ENCODE measurements around the gene CRB3. TPM values are rescaled to one million over a fixed set of nuclear protein-coding genes. Genes with fewer than 3 reads are reported as not detected.

CRB3 gene
- total RNA-seq: 63.0 and 71.2 TPM in 2 replicates
- long read RNA-seq, partial matches to known transcripts: 0 of 5 reads
- long read RNA-seq, other reads (novel, unspliced or antisense): 0 of 5 reads

DNA sequence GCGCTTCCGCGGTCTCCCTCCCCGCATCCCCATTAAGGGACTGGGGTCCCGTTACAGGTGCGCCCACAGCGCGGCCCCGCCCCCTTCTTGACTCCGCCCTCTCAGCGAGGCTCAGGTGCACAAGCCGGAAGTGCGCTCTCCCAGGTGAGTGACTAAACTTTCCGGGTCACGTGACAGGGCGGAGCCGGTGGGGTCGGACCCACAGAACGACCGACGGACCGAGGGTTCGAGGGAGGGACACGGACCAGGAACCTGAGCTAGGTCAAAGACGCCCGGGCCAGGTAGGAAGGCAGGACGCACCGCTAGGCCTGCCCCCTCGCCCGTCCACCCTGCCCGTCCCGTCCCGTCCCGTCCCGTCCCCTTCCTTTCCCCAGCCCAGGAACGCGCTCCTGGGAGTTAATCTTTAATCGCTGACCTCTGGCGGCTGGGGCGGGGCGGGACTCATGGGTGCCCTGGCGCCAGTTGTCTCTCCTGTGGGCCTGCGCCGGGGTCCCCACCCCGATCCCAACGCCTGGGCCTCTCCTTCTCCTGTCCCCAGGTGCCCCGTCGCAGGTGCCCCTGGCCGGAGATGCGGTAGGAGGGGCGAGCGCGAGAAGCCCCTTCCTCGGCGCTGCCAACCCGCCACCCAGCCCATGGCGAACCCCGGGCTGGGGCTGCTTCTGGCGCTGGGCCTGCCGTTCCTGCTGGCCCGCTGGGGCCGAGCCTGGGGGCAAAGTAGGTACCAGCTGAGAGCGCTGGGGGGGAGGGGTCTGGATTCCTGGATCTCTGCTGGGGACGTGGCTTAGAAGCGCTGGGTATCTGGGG lies at the start of gene CRB3:
TSS of gene CRB3 (plus strand) at position 202 of the 804 bp plus-strand sequence. CDS start at position 633, 431 bp downstream.
- DNase-seq (ENCODE audit: low spot score, unreplicated experiment): peak; percentile 97
- no peaks in the 10 kb centered on the region for H3K27me3 Mint-ChIP-seq
- H3K4me3 Mint-ChIP-seq (ENCODE audit: low read depth): peak within 1 kb of the TSS; percentile 87
- H3K36me3 Mint-ChIP-seq (ENCODE audit: insufficient read depth): peaks cover 11% of the 10 kb centered on the region
- peaks cover 17% of the 10 kb centered on the region for H3K4me1 Mint-ChIP-seq (ENCODE audit: low read depth)
- H3K27ac Mint-ChIP-seq: peak within 1 kb of the TSS; percentile 97
- no peak for TF ChIP-seq CTCF (IDR thresholded peaks at IDR 0.05; ENCODE audit: unreplicated experiment)
- H3K9me3 Mint-ChIP-seq (ENCODE audit: low read depth): no peaks in the 10 kb centered on the region

GRCh38 chr19:6414793-6415590 lies 49.1 kb upstream of the CRB3 start:
- Mint-ChIP-seq H3K4me1 (ENCODE audit: low read depth) (peaks cover 15% of the 10 kb centered on the region), H3K9me3 (ENCODE audit: low read depth) (no peaks in the 10 kb centered on the region), H3K4me3 (ENCODE audit: low read depth) (no peak overlapping the region), H3K27ac (no peak overlapping the region), H3K36me3 (ENCODE audit: insufficient read depth) (peaks cover 13% of the 10 kb centered on the region), H3K27me3 (no peaks in the 10 kb centered on the region)
- DNase-seq (ENCODE audit: low spot score, unreplicated experiment): no peak
- no peak for TF ChIP-seq CTCF (IDR thresholded peaks at IDR 0.05; ENCODE audit: unreplicated experiment)

DNA sequence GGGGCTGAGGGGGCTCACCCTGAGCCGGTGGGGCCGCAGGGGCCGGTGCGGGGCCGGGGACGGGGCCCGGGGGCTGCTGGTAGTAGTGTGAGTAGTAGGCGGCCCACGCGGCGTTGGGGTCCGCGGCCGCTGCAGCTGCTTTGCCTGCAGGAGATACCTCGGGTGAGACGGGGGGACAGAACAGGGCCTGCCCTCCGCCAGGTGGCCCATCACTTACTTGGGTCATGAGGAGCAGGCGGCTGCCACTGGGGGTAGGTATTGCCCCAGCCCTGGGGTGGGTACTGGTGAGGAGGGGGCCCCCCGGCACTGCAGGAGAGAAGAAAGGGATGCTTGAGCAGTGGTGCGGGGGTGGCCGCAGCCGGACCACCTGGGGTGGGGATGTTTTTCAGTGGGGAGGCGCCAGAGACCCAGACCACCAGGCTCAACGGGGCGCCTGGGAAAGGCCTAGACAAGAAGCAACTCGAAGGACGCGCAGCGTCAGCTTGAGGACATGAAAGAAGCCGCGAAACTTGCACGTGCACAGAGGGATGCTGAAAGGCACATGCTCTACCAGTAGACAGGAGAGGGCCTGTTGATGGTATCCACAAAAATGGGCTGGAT lies 48.4 kb upstream of the CRB3 start:
- Mint-ChIP-seq H3K4me1 (ENCODE audit: low read depth) (peaks cover 15% of the 10 kb centered on the region), H3K27me3 (no peaks in the 10 kb centered on the region), H3K36me3 (ENCODE audit: insufficient read depth) (peaks cover 14% of the 10 kb centered on the region), H3K9me3 (ENCODE audit: low read depth) (no peaks in the 10 kb centered on the region), H3K4me3 (ENCODE audit: low read depth) (no peak overlapping the region), H3K27ac (no peak overlapping the region)
- DNase-seq (ENCODE audit: low spot score, unreplicated experiment): no peak
- no peak for TF ChIP-seq CTCF (IDR thresholded peaks at IDR 0.05; ENCODE audit: unreplicated experiment)

DNA sequence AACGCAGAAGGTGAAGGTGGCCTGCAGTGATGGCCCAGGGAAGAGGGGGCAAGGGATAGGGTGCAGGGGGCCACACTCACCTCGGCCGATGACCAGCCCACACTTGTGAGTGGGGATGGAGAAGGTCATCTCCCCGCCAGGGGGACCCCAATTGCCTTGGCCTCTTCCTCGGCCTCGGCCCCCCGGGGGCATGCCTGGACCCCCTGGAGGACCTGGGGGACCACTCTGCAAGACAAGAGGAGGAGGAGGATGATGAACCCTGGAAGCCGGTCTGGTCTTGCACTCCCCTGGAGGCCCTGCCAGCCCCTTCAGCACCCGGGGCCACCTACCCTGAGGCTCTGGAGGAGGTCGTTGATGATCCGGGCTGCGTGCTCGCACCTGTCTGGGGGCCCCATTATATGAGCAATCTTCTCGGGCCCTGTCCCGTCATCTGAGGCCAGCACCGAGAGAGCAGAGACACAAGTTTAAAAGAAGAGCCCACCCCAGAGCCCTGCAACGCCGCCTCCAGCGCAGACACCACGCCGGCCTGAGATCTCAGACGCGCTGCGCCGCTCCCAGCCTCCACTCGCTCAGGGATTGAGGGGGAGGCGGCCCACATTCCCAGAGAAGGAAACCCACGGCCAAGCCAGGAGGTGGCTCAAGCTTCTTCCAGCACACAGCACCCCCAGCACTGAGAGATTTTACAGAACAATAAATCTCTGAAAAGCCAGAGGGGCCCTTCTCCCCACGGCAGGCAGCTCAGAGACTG lies 47.2 kb upstream of the CRB3 start:
- Mint-ChIP-seq H3K27me3 (no peaks in the 10 kb centered on the region), H3K4me1 (ENCODE audit: low read depth) (peaks cover 15% of the 10 kb centered on the region), H3K36me3 (ENCODE audit: insufficient read depth) (peaks cover 14% of the 10 kb centered on the region), H3K4me3 (ENCODE audit: low read depth) (no peak overlapping the region), H3K27ac (no peak overlapping the region), H3K9me3 (ENCODE audit: low read depth) (no peaks in the 10 kb centered on the region)
- DNase-seq (ENCODE audit: low spot score, unreplicated experiment): no peak
- TF ChIP-seq CTCF (IDR thresholded peaks at IDR 0.05; ENCODE audit: unreplicated experiment): no peak
